GM12873 (cell line): ENCODE results near the gene NEMP1.

ENCODE experiments used
- CTCF ChIP-seq: IDR thresholded peaks from 2 replicates; pipeline ENCODE4 v1.5.1; 2012; ENCODE audit warnings: low read depth, mild to moderate bottlenecking, moderate library complexity, low read length, control low read depth; ENCODE audit not compliant: insufficient read depth; ENCODE audit errors: missing control alignments

Gene NEMP1

GRCh38 chr12:57078519-57079404, at the start of gene NEMP1:
Gene NEMP1 (minus strand): TSS chr12:57078791. CDS start chr12:57078745, 46 bp downstream.
- TF ChIP-seq CTCF = no peak

- no peak for TF ChIP-seq CTCF
Measured at GRCh38 chr12:57127726-57128518, 49.3 kb upstream of the NEMP1 start, which contains the start of gene LRP1. Gene LRP1 (plus strand): TSS chr12:57128483. CDS start chr12:57128965, 482 bp downstream.

- peak; percentile 31 for TF ChIP-seq CTCF
Measured at GRCh38 chr12:57127101-57127725, 48.6 kb upstream of the NEMP1 start.

GRCh38 chr12:57126561-57126960, 48.0 kb upstream of the NEMP1 start:
- TF ChIP-seq CTCF = no peak

- no peak for TF ChIP-seq CTCF
Measured at GRCh38 chr12:57126061-57126460, 47.5 kb upstream of the NEMP1 start.

- peak; percentile 95 for TF ChIP-seq CTCF
Measured at GRCh38 chr12:57124261-57124877, 45.8 kb upstream of the NEMP1 start.

- no peak for TF ChIP-seq CTCF
Measured at GRCh38 chr12:57123813-57124212, 45.2 kb upstream of the NEMP1 start.
